ENCODE results near the gene ZNF385A. TPM values are rescaled to one million over a fixed set of nuclear protein-coding genes. Genes with fewer than 3 reads are reported as not detected.

Gene ZNF385A
- polyA plus RNA-seq, 1 donor from 2014 or later, result 0.46 TPM

DNA sequence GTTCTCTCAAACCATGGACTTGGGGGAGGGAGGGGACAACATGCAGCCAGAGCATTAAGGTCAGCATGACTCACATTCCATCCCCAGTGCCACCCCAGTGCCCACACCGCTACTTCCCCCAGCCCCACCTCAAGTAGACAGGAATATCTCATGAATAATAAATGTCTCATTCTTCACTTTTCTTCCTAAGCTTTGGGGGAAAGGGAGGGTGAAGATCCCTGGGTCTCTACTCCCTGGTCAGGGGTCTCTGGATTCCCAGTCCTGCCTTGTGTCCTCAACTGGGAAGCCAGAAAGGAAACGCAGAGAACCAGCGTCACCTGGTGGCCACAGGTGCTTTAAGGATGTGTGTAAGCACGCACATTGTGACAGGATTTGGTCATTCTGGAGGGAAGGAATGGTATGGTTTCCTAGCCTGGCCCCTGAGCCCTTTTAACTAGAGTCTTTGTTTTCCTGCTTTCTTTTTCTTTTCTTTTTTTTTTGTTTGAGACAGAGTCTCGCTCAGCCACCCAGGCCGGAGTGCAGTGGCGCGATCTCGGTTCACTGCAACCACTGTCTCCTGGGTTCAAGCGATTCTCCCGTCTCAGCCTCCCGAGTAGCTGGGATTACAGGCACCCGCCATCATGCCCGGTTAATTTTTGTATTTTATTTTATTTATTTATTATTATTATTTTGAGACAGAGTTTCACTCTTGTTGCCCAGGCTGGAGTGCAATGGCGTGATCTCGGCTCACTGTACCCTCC, 23.6 kb downstream of the ZNF385A start:
- Histone ChIP-seq H3K79me2 (replicated peaks; ENCODE audit: insufficient read depth, low read length) (peaks cover 17% of the 10 kb centered on the region), H3K4me2 (ENCODE audit: low read length) (no peak overlapping the region), H3K36me3 (ENCODE audit: insufficient read depth, low read length) (no peaks in the 10 kb centered on the region), H3K27me3 (ENCODE audit: insufficient read depth, low read depth, low read length) (no peaks in the 10 kb centered on the region), H3K9me3 (ENCODE audit: low read length) (no peaks in the 10 kb centered on the region), H4K20me1 (ENCODE audit: insufficient read depth) (no peaks in the 10 kb centered on the region), H3K4me3 (ENCODE audit: low read length) (no peak overlapping the region), H3K9me2 (ENCODE audit: insufficient read depth, low read length) (no peaks in the 10 kb centered on the region), H3K27ac (ENCODE audit: low read length) (peak overlapping the region; percentile 99), H3F3A (ENCODE audit: insufficient read depth, low read length, poor library complexity, severe bottlenecking) (peaks cover 4% of the 10 kb centered on the region), H3K9ac (ENCODE audit: low read length) (peak overlapping the region; percentile 92), H2AFZ (ENCODE audit: low read depth, low read length) (no peak overlapping the region)
- TF ChIP-seq, protein P1, sequence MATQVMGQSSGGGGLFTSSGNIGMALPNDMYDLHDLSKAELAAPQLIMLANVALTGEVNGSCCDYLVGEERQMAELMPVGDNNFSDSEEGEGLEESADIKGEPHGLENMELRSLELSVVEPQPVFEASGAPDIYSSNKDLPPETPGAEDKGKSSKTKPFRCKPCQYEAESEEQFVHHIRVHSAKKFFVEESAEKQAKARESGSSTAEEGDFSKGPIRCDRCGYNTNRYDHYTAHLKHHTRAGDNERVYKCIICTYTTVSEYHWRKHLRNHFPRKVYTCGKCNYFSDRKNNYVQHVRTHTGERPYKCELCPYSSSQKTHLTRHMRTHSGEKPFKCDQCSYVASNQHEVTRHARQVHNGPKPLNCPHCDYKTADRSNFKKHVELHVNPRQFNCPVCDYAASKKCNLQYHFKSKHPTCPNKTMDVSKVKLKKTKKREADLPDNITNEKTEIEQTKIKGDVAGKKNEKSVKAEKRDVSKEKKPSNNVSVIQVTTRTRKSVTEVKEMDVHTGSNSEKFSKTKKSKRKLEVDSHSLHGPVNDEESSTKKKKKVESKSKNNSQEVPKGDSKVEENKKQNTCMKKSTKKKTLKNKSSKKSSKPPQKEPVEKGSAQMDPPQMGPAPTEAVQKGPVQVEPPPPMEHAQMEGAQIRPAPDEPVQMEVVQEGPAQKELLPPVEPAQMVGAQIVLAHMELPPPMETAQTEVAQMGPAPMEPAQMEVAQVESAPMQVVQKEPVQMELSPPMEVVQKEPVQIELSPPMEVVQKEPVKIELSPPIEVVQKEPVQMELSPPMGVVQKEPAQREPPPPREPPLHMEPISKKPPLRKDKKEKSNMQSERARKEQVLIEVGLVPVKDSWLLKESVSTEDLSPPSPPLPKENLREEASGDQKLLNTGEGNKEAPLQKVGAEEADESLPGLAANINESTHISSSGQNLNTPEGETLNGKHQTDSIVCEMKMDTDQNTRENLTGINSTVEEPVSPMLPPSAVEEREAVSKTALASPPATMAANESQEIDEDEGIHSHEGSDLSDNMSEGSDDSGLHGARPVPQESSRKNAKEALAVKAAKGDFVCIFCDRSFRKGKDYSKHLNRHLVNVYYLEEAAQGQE (IDR thresholded peaks at IDR 0.05; ENCODE audit: borderline replicate concordance), result peak; percentile 48
- TF ChIP-seq TAF1 (IDR thresholded peaks at IDR 0.05; ENCODE audit: low read depth), result no peak
- no peak for TF ChIP-seq POLR2AphosphoS5 (IDR thresholded peaks at IDR 0.05)
- peak; percentile 96 for TF ChIP-seq CTCF (IDR thresholded peaks at IDR 0.05; ENCODE audit: poor library complexity, severe bottlenecking)
- TF ChIP-seq RAD21 (conservative IDR thresholded peaks at IDR 0.05), result peak; percentile 98
- peak; percentile 98 for TF ChIP-seq SMC3 (conservative IDR thresholded peaks at IDR 0.05; ENCODE audit: poor library complexity)
- no peak for TF ChIP-seq EP300 (conservative IDR thresholded peaks at IDR 0.05; ENCODE audit: poor library complexity, severe bottlenecking)

DNA sequence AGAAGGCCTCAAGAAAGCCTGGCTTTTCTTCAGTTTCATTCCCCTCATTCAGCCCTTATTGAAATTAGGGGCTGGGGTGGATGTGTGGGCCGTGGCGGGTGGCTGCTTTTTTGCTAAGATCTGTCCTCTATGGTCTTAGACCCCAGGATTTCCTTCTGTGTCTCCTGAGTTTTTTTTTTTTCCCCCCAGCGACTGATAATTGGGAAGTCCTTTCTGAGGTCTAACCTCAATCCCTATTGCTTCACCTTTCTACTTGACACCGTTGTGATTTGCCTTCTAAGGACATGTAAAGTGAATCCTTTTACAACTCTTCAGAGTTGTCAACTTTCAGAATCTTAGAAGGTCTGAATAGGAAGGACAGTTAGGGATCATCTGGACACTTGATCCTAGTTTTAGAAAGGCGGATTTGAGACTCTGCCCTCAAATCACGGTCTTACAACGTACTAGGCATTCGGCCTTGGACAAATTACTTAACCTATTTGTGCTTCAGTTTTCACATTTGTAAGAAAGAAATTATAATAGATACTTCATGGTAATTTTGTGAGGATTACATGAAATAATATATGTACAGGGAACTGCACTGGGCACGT, 24.7 kb downstream of the ZNF385A start:
- H3K9me2 ChIP-seq (ENCODE audit: insufficient read depth, low read length), result no peaks in the 10 kb centered on the region

More for the DNA sequence above, 24.7 kb downstream of the ZNF385A start:
- TF ChIP-seq RAD21 (conservative IDR thresholded peaks at IDR 0.05) (no peak), SMC3 (conservative IDR thresholded peaks at IDR 0.05; ENCODE audit: poor library complexity) (no peak), EP300 (conservative IDR thresholded peaks at IDR 0.05; ENCODE audit: poor library complexity, severe bottlenecking) (no peak), CTCF (IDR thresholded peaks at IDR 0.05; ENCODE audit: poor library complexity, severe bottlenecking) (no peak), POLR2AphosphoS5 (IDR thresholded peaks at IDR 0.05) (no peak), EZH2 (IDR thresholded peaks at IDR 0.05; ENCODE audit: borderline replicate concordance, insufficient read depth, low read length, poor library complexity, severe bottlenecking) (no peak), MXI1 (conservative IDR thresholded peaks at IDR 0.05; ENCODE audit: poor library complexity, severe bottlenecking) (peak; percentile 13)
- peaks cover 4% of the 10 kb centered on the region for H3F3A ChIP-seq (ENCODE audit: insufficient read depth, low read length, poor library complexity, severe bottlenecking)
- H3K9me3 ChIP-seq (ENCODE audit: low read length), result no peaks in the 10 kb centered on the region
- H4K20me1 ChIP-seq (ENCODE audit: insufficient read depth), result no peaks in the 10 kb centered on the region
- H3K9ac ChIP-seq (ENCODE audit: low read length), result peak overlapping the region; percentile 92
- H3K27ac ChIP-seq (ENCODE audit: low read length), result peak overlapping the region; percentile 99
- peak overlapping the region; percentile 94 for H3K4me2 ChIP-seq (ENCODE audit: low read length)
- no peaks in the 10 kb centered on the region for H3K36me3 ChIP-seq (ENCODE audit: insufficient read depth, low read length)
- no peaks in the 10 kb centered on the region for H3K27me3 ChIP-seq (ENCODE audit: insufficient read depth, low read depth, low read length)
- peaks cover 17% of the 10 kb centered on the region for H3K79me2 ChIP-seq (replicated peaks; ENCODE audit: insufficient read depth, low read length)
- peak overlapping the region; percentile 68 for H3K4me3 ChIP-seq (ENCODE audit: low read length)
- H2AFZ ChIP-seq (ENCODE audit: low read depth, low read length), result peak overlapping the region; percentile 53
